Activated naive CD8-positive, alpha-beta T cell treated with anti-CD3 and anti-CD28 coated beads, Interleukin-2, amount 10 ng/mL, durations not matched to agents 7 days and 5 days (primary cell): ENCODE data around the gene PRKAG2. TPM values are rescaled to one million over a fixed set of nuclear protein-coding genes. Genes with fewer than 3 reads are reported as not detected.

Experiments
- ATAC-seq: fragments of 150-1000 bp; cut with Tn5 transposase; one replicate; pipeline ENCODE4 v1.10.0; 2021; ENCODE audit warnings: low read depth, moderate library complexity
- POLR2A ChIA-PET: fragments of 350-600 bp; sonication (Branson Sonifier 250); formaldehyde crosslinking; loops from one replicate; lab custom pipeline; 2021; ENCODE audit warnings: antibody characterized with exemption; lab: Charles Lee
- DNase-seq: peaks from one replicate; pipeline ENCODE4 v3.0.0; 2021
- H3K27ac Mint-ChIP-seq: one replicate; pipeline ENCODE4 v1.8.0; 2022; ENCODE audit warnings: mild to moderate bottlenecking, mixed read lengths
- H3K27me3 Mint-ChIP-seq: one replicate; pipeline ENCODE4 v1.8.0; 2022; ENCODE audit warnings: mild to moderate bottlenecking, moderate library complexity, mixed read lengths
- H3K36me3 Mint-ChIP-seq: one replicate; pipeline ENCODE4 v1.8.0; 2021; ENCODE audit warnings: mild to moderate bottlenecking, mixed read lengths
- H3K4me1 Mint-ChIP-seq: one replicate; pipeline ENCODE4 v1.8.0; 2021; ENCODE audit warnings: mixed read lengths
- H3K4me3 Mint-ChIP-seq: one replicate; pipeline ENCODE4 v1.8.0; 2022; ENCODE audit warnings: mild to moderate bottlenecking, moderate library complexity, mixed read lengths
- H3K9me3 Mint-ChIP-seq: one replicate; pipeline ENCODE4 v1.8.0; 2021; ENCODE audit warnings: mixed read lengths
- total RNA-seq, 2 experiments: library from RNA; stranded (reverse); gene quantifications; one replicate each; pipeline ENCODE4 v1.2.3, GENCODE V29; 2021

PRKAG2 gene
- total RNA-seq, 2 experiments from 2014 or later, result 29.0 to 38.9 TPM

- POLR2A ChIA-PET, result no interaction called here
- H3K27me3 Mint-ChIP-seq, result no peaks in the 10 kb centered on the region
- H3K4me3 Mint-ChIP-seq, result peak overlapping the region; percentile 19
These were observed 134.0 kb downstream of the PRKAG2 start for GRCh38 chr7:151742713-151743480.

GRCh38 chr7:151741585-151741984 lies 135.3 kb downstream of the PRKAG2 start:
- peaks cover 2% of the 10 kb centered on the region for H3K36me3 Mint-ChIP-seq
- POLR2A ChIA-PET, result no interaction called here
- peaks cover 10% of the 10 kb centered on the region for H3K4me1 Mint-ChIP-seq
- no peak for ATAC-seq
- H3K9me3 Mint-ChIP-seq, result no peaks in the 10 kb centered on the region
- no peak overlapping the region for H3K27ac Mint-ChIP-seq
- H3K4me3 Mint-ChIP-seq, result no peak overlapping the region
- no peaks in the 10 kb centered on the region for H3K27me3 Mint-ChIP-seq
- DNase-seq, result no peak

More at GRCh38 chr7:151742713-151743480, 134.0 kb downstream of the PRKAG2 start:
- peaks cover 10% of the 10 kb centered on the region for H3K4me1 Mint-ChIP-seq
- H3K27ac Mint-ChIP-seq, result no peak overlapping the region
- ATAC-seq (no peak), DNase-seq (no peak)
- H3K36me3 Mint-ChIP-seq, result peaks cover 2% of the 10 kb centered on the region
- no peaks in the 10 kb centered on the region for H3K9me3 Mint-ChIP-seq

GRCh38 chr7:151740081-151740851 lies 136.6 kb downstream of the PRKAG2 start:
- Mint-ChIP-seq H3K4me3 (no peak overlapping the region), H3K9me3 (no peaks in the 10 kb centered on the region), H3K4me1 (peaks cover 11% of the 10 kb centered on the region), H3K27me3 (no peaks in the 10 kb centered on the region), H3K27ac (no peak overlapping the region), H3K36me3 (peaks cover 2% of the 10 kb centered on the region)
- DNase-seq (no peak), ATAC-seq (no peak)
- POLR2A ChIA-PET, result no interaction called here

GRCh38 chr7:151738925-151739324 lies 138.0 kb downstream of the PRKAG2 start:
- Mint-ChIP-seq H3K4me3 (no peak overlapping the region), H3K4me1 (peaks cover 11% of the 10 kb centered on the region), H3K27me3 (no peaks in the 10 kb centered on the region), H3K9me3 (no peaks in the 10 kb centered on the region), H3K36me3 (peaks cover 2% of the 10 kb centered on the region), H3K27ac (no peak overlapping the region)
- POLR2A ChIA-PET, result no interaction called here
- no peak for DNase-seq
- ATAC-seq, result no peak

- DNase-seq (no peak), ATAC-seq (no peak)
- H3K36me3 Mint-ChIP-seq, result peaks cover 2% of the 10 kb centered on the region
- H3K27ac Mint-ChIP-seq, result no peak overlapping the region
- H3K4me3 Mint-ChIP-seq, result no peak overlapping the region
- H3K27me3 Mint-ChIP-seq, result no peaks in the 10 kb centered on the region
- POLR2A ChIA-PET, result interaction anchor here (0.6 kb wide), 1 partner anchor 172 kb away, joined by 3 read pairs; no protein-coding TSS in a partner anchor
- H3K4me1 Mint-ChIP-seq, result peaks cover 2% of the 10 kb centered on the region
- H3K9me3 Mint-ChIP-seq, result no peaks in the 10 kb centered on the region
These were observed 140.5 kb downstream of the PRKAG2 start for GRCh38 chr7:151736403-151736909.

- H3K27ac Mint-ChIP-seq, result no peak overlapping the region
- no peak for DNase-seq
- H3K4me1 Mint-ChIP-seq, result peaks cover 2% of the 10 kb centered on the region
- H3K4me3 Mint-ChIP-seq, result no peak overlapping the region
- H3K9me3 Mint-ChIP-seq, result no peaks in the 10 kb centered on the region
- no peaks in the 10 kb centered on the region for H3K27me3 Mint-ChIP-seq
- no peak for ATAC-seq
- peaks cover 2% of the 10 kb centered on the region for H3K36me3 Mint-ChIP-seq
- POLR2A ChIA-PET, result interaction anchor here (0.6 kb wide), 1 partner anchor 172 kb away, joined by 3 read pairs; no protein-coding TSS in a partner anchor
These were observed 141.0 kb downstream of the PRKAG2 start for GRCh38 chr7:151735851-151736402.

GRCh38 chr7:151735186-151735850 lies 141.6 kb downstream of the PRKAG2 start:
- DNase-seq (no peak), ATAC-seq (no peak)
- peaks cover 2% of the 10 kb centered on the region for H3K36me3 Mint-ChIP-seq
- H3K27ac Mint-ChIP-seq, result no peak overlapping the region
- no peaks in the 10 kb centered on the region for H3K9me3 Mint-ChIP-seq
- H3K27me3 Mint-ChIP-seq, result no peaks in the 10 kb centered on the region
- peaks cover 2% of the 10 kb centered on the region for H3K4me1 Mint-ChIP-seq
- no peak overlapping the region for H3K4me3 Mint-ChIP-seq
- POLR2A ChIA-PET, result no interaction called here

- no peak overlapping the region for H3K27ac Mint-ChIP-seq
- DNase-seq (no peak), ATAC-seq (no peak)
- no peaks in the 10 kb centered on the region for H3K27me3 Mint-ChIP-seq
- no peak overlapping the region for H3K4me3 Mint-ChIP-seq
- POLR2A ChIA-PET, result no interaction called here
- H3K36me3 Mint-ChIP-seq, result no peaks in the 10 kb centered on the region
- H3K4me1 Mint-ChIP-seq, result peaks cover 2% of the 10 kb centered on the region
- H3K9me3 Mint-ChIP-seq, result no peaks in the 10 kb centered on the region
These were observed 143.9 kb downstream of the PRKAG2 start for GRCh38 chr7:151732834-151733592.

GRCh38 chr7:151732292-151732691 lies 144.6 kb downstream of the PRKAG2 start:
- no peaks in the 10 kb centered on the region for H3K36me3 Mint-ChIP-seq
- no peak overlapping the region for H3K4me3 Mint-ChIP-seq

GRCh38 chr7:151731022-151731441 lies 145.9 kb downstream of the PRKAG2 start:
- Mint-ChIP-seq H3K36me3 (no peaks in the 10 kb centered on the region), H3K27ac (no peak overlapping the region), H3K27me3 (no peaks in the 10 kb centered on the region), H3K4me3 (no peak overlapping the region), H3K4me1 (peaks cover 2% of the 10 kb centered on the region), H3K9me3 (no peaks in the 10 kb centered on the region)
- DNase-seq (no peak), ATAC-seq (no peak)
- POLR2A ChIA-PET, result no interaction called here

More at GRCh38 chr7:151732292-151732691, 144.6 kb downstream of the PRKAG2 start:
- H3K9me3 Mint-ChIP-seq, result no peaks in the 10 kb centered on the region
- H3K4me1 Mint-ChIP-seq, result peaks cover 2% of the 10 kb centered on the region
- ATAC-seq (no peak), DNase-seq (no peak)
- H3K27ac Mint-ChIP-seq, result no peak overlapping the region
- POLR2A ChIA-PET, result no interaction called here
- no peaks in the 10 kb centered on the region for H3K27me3 Mint-ChIP-seq

- ATAC-seq (no peak), DNase-seq (no peak)
- no peaks in the 10 kb centered on the region for H3K9me3 Mint-ChIP-seq
- POLR2A ChIA-PET, result no interaction called here
- H3K4me3 Mint-ChIP-seq, result no peak overlapping the region
- no peaks in the 10 kb centered on the region for H3K27me3 Mint-ChIP-seq
- H3K36me3 Mint-ChIP-seq, result no peaks in the 10 kb centered on the region
- no peak overlapping the region for H3K27ac Mint-ChIP-seq
- H3K4me1 Mint-ChIP-seq, result peaks cover 2% of the 10 kb centered on the region
These were observed 146.3 kb downstream of the PRKAG2 start for GRCh38 chr7:151730591-151730990.

- Mint-ChIP-seq H3K27me3 (no peaks in the 10 kb centered on the region), H3K4me1 (peaks cover 1% of the 10 kb centered on the region), H3K27ac (no peak overlapping the region), H3K4me3 (no peak overlapping the region), H3K9me3 (no peaks in the 10 kb centered on the region), H3K36me3 (no peaks in the 10 kb centered on the region)
- no peak for ATAC-seq
- DNase-seq, result no peak
- POLR2A ChIA-PET, result no interaction called here
These were observed 147.4 kb downstream of the PRKAG2 start for GRCh38 chr7:151729521-151729921.
